ENCODE results near the gene NAA15.
"Not testable (repeated sequence)": the region's sequence is repeated elsewhere in the genome, so short reads cannot be mapped to it uniquely, and the experiment has no call there.

The NAA15 gene

DNA sequence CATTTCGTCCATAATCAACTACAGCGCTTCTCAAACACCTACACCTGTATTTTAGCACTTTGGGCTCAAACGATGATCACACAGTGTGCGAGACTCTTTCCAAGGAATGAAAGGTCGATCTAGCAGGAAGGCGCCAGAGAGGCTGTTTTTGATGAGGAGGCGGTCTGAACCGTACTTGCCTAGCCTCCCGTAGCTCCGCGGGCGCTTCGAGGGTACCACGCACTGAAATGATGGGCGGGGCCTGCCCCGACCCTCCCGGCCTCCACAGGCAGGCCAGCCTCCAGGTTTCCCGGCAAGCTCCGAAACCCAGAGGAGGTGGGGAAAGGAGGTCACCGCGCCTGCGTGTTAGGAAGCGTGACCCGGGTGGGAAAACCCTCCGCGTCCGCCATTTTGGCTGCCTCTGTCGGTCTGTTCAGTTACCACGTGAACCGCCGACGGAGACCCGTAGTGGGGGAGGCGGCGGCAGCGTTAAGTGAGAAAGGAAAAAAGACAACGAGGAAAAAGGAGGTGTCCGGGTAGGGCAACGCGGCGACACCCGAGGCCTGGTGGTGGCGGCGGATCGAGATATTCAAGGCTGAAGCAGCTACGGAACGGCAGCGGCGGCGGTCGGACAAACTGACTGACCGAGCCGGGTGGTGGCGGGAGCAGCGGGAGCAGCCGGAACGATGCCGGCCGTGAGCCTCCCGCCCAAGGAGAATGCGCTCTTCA is at the start of gene NAA15:
NAA15 (plus strand) TSS at position 393 of the 708 bp plus-strand sequence; CDS start at position 666, 273 bp downstream.
- peak; percentile 98 for DNase-seq

DNA sequence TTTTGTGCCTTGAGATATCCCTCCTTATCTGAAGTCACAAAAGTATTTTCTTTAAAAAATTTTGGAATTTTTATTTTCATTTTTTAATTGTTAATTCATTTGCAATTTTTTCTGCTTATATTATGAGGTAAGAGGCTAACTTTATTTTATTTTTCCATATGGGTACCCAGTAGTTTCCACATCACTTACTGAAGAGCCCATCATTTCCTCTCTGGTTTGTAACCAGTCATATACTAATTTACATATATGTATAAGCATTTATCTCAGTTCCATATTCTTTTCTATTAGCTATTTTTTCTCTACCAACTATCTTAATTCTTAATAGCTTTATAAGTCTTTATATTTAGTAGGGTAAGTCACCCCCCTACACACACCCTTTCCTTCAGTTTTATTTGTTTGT is 48.3 kb upstream of the NAA15 start:
- DNase-seq = no peak

DNA sequence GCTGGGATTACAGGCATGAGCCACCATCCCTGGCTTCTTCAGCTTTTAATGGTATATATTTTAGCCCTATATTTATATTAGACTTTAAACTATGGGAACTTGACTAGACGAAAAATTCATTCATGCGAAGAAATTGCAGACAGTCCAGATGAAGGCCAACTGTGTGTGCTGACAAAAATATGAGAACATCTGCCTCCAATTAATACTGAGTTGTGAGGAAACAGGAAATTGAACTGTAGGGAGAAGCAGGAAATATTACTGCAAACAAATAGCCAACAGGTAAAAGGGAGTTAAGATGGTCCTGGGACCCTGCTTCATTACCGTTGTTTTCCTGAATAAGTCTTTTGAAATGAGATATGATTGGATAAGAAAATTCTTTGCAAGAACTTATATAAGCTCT is 47.6 kb upstream of the NAA15 start:
- DNase-seq = no peak

DNA sequence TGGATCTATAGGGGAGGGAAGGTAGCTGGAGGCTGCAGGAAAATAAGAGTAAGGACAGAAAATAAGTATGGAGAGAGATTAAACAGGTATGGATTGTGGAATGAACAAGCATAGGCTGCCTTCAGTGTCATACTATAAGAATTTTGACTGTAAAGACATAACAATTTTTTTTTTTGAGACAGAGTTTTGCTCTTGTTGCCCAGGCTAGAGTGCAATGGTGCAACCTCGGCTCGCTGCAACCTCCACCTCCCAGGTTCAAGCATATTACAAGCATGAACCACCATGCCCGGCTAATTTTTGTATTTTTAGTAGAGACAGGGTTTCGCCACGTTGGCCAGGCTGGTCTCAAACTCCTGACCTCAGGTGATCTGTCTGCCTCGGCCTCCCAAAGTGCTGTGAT is 45.7 kb upstream of the NAA15 start:
- not testable (repeated sequence) for DNase-seq

DNA sequence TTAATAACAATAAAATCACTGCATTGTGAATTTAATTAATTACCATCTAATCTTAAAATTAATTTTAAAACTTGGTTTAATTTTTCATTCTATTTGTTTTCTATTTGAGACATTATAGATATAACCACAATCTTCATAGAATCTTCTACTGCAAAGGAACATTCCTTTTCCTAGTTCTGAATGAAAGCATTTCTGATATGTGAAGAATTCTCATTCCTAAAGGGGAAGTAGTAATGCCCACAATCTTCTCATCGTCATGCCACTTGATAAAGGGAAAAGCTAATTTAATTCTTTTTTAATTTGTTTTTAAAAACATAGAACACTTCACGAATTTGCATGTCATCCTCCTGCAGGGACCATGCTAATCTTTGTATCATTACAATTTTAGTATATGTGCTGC is 45.0 kb upstream of the NAA15 start:
- DNase-seq = no peak

DNA sequence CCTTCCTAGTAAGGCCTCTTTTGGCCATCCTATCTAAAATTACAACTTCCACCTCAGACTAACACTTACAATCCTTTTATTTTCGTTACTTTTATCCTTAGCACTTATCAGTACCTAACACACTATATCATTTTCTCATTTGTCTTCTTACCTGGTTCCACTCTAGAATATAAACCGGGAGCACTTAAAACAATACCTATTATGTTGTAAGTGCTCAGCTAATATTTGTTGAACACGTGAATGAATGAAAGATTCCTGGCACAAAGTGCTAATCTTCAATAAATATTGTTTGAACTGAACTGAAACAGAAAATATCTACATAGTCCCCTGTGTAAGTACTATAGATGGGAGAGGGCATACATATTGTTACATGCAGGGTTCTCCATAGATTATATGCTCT is 35.7 kb upstream of the NAA15 start:
- no peak for DNase-seq

DNA sequence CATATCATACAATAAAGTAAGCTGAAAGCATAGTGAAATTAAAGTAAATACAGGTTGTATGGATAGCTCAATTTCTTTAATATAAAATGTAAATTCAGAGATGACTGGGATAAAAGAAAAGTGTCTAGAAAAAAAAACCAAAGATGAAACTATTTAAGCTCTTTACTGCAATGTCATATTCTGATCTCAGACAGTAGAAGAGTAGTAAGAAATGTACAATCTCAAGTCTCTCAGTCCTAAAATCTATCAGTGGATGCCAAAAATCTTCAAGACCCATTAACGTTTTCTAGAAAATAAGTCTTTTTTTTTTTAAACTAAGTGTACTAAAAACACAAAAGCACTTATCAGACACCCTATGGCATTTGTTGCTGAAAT is 35.1 kb upstream of the NAA15 start:
- DNase-seq = no peak

DNA sequence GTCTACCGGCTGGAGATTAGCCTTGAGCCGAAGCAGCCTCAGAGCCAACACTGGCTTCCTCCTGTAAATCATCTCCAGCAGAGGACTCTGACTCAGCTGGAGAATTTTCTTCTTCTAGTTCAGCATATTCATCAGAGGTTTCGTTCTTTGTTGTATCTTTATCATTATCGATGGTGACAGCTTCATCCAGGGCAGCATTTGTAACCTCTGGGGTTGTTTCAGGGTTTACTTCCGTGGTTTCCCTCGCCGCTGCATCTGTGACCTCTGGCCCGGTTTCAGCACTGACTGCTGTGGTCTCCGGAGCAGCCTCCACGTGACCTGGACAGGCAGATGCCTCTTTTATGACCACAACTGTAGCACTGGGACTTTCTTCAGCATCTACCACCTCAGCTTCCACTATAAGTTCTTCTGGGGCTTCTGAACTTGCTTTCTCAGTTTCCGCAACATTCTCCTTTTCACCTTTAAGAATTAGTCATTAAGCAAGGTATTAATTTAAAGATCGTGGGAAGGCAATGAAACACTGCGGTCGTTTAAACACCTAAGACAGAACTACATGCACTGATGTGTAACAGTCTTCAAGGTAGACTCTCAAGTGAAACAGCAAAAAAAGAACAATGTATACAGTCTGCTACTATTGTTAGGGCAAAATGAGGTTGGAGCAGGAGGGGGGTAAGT is 34.6 kb upstream of the NAA15 start:
- no peak for DNase-seq

DNA sequence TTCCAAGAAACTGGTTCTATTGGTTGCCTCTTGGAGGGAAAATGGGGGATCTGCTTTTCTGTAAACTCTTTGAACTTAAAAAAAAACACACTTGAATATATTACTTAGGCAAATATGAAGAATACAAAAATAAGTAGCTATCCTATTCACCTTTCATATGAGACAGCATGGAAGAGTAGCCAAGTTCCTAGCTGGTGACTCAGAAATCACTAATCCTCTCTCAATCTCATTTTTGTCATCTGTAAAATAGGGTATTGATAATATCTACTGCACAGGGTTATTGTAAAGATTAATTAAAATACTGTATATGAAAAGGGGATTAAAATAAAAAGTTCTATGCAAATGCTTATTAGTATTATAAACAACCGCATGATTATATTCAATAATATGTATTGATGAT is 34.0 kb upstream of the NAA15 start:
- DNase-seq = no peak

DNA sequence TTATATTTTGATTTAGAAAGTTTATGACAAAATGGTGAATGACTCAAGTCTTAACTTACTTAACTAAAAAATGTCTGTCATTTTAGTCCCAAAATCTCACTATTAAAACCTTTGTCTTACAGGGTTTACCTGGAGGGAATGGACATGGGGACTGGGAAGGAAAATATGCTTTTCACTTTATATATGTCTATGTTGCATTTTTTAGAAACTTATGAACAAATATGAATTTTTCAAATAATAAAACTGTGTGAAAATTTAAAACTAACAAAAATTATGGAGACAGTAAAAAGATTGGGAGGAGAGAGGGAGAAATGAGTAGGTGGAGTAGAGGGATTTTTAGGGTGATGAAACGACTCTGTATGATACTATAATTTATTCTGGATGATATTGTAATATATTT is 27.5 kb upstream of the NAA15 start:
- DNase-seq = no peak

DNA sequence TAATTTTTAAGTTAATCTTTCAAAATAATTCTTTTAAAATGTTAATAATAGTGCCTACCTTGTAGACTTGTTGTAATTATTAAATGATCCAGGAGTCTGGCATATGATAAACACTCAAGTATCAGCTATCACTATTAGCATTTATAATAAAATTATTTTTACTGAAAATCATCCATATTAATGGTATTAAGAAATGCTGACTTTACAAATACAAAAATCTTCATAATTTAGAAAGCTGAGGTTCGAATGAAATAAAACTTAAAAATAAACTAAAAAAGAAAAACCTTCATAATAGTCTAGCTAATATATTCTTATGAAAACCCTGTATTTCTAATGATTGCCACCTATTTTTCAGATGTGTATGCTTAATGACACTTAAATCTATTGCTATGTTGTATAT is 26.5 kb upstream of the NAA15 start:
- no peak for DNase-seq

DNA sequence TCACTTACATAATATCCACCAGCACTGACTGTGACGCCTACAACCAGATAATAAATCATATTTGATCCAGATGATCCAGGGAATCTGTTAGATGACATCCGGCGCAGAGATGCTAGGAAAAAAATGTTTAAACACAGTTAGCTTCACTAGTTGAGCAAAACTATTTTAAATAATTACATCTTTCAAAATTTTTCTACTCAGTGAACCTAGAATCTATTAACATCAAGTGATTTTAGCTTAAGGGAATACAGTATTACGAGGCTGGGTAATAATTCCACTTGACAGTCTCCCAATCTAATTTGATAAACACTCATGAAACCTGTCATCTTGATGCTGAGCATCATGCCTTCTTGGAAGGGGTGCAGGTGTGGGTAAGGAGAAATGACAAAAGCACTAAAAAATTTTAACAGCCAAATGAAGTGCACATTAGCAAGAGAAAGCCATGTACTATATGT is 26.0 kb upstream of the NAA15 start:
- DNase-seq = no peak

DNA sequence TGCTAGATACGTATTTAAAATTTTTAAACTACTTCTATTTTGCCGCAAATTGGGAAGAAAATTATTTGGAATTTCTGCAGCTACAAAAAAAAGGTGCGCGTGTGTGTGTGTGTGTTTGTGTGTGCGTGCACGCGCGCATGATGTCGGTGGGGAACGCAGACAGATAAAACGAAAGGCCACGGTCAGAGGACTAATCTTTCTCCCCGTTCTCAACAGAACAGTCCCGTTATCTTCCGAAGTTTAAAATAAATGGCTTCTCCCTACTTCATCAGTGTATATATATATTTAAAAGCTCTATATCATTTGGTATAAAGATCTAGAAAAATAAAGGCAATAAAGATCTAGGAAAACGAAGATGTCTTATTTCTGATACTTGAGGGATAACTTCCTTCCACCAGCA is 22.8 kb upstream of the NAA15 start:
- no peak for DNase-seq

DNA sequence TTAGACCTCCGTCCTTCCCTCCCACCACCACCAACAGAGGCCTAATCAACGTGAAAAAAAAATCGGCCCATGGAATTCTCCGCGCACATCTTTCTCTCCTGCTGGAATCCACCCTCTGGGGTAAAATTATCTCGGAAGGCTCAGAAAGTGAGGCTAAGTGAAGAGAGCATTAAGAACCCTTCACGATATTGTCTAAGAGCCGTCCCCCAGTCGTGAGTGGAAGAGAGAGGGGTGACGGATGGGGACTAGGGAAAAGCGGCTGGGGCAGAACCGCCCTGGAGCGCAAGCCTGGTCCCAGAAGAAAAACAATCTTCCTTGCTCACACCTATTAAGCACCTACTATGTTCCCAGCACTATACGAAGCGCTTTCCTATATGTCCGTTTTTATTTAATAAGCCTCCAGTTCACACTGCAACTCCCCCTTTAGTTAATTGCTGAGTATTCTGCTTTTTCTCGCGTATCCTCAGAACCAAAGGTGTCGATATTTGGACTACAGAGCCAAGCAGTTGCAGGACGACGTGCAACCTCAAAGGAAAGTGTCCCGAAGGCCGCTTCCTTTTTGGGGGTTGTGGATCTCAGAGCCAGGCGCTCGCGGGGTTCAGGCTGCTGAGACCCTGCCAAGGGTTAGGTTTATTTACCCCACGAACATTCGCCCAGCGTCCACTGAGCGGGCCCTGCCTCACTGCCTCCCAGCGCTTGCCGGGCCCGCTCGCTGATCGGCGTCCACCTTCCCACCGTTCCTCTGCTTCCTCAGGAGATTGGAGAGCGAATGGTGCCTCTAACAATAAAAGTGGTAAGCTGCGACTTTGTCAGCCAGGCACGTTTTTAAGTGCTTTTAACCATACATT is 22.2 kb upstream of the NAA15 start:
- no peak for DNase-seq

DNA sequence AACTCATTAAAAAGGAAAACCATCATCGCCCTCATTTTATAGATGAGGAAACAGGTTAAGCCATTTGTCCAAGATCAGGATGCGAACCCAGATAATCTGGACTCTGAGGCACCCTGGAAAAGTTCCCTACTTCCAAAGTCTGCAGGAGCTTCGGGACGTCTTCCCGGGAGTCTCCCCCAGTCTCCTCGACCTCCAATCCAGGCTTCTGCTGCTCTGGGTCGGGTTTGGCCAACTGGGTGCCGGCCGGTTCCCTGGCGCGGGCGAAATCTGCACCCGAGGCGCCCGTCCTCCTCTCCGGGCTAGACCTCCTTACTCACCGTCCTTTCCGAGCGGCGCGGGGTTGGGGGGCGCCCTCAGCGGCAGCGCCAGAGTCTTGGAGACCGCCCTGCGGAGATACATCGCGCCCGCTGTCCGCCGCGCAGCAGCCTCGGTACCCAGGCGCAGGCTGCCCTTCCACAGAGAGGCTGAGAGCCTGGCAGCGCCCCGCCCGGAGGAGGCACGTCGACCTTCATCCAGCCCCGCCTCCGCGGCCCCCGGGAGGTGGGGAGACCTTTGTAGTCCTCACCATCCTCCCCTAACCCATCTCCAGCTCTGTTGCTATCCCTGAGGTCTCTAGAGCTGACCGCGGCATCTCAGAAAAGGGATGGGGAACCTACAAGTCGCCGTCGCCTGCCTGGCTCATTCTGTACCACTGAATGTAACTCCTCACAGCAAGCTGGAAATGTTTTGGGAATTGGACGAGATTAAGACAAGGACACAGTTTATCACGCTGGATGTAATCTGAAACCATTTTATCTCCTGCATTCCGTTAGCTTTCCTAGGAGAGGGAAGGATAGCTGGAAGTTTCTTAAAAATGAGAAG is 21.3 kb upstream of the NAA15 start, which contains the start of gene MGARP:
MGARP (minus strand) TSS at position 466 of the 861 bp plus-strand sequence; CDS start at position 399, 67 bp downstream.
- DNase-seq = peak; percentile 16

DNA sequence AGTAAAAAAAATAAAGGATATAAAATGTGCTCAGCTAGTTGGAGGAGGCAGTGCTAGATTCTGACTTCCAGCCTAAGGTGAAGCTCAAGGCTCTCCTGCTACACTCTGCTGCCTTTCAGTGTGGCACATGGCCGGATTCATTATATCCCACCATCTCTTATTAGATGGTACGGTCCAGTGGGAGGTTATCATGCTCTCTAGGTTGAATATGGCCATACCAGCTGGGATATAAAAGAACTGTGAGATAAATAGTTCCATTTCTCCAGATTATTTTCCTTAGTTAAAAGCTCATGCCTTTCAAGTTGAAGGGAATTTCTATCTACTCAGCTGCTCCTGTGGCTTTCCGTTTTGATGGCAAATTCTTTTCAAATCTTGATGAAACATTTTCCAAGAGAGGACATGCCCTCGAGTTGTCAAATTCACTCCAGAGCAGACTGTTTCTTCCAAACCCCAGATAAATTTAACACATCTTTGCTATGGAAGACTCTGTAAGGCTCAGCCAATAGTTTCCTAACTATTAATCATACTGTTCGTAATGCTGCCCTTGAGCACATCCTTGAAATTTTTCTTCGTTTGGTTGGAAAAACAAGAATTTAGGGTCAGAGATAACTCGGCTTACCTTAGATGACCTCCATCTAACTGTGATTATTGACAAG is 19.1 kb upstream of the NAA15 start:
- no peak for DNase-seq

DNA sequence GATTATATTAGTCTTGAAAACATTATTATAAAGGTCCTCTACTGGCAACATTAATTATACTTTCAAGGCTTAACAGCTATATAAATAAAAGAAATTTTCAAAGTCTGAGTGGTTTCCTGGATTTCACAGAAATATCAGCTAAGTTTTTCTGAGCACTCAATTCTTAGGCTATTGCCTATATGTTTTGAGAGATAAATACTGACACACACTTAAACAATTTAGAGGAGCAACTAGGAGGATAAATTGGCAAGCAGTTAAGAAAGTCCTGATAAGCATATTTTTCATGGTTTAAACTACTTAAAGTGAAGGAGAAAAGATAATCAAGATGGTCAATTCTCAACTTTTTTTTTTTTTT is 18.6 kb upstream of the NAA15 start:
- no peak for DNase-seq

DNA sequence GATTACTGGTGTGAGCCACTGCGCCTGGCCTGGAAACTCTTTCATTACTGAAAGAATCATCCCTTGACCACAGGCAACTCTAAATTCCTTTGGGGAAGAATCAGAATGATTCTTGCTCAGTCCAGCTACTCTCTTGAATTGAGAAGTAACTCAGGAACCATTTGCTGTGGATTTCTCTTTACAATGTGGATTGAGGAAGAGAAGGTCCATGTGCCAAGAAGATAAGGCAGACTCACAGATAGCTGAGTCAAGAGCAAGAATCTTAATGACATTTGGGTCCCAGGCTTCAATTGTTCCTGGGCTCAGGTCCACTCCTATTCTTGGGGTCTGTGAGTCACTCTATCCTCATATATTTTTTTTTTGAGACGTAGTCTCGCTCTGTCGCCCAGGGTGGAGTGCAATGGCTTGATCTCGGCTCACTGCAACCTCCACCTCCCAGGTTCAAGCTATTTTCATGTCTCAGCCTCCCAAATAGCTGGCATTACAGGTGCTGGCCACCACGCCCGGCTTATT is 15.1 kb upstream of the NAA15 start:
- no peak for DNase-seq

DNA sequence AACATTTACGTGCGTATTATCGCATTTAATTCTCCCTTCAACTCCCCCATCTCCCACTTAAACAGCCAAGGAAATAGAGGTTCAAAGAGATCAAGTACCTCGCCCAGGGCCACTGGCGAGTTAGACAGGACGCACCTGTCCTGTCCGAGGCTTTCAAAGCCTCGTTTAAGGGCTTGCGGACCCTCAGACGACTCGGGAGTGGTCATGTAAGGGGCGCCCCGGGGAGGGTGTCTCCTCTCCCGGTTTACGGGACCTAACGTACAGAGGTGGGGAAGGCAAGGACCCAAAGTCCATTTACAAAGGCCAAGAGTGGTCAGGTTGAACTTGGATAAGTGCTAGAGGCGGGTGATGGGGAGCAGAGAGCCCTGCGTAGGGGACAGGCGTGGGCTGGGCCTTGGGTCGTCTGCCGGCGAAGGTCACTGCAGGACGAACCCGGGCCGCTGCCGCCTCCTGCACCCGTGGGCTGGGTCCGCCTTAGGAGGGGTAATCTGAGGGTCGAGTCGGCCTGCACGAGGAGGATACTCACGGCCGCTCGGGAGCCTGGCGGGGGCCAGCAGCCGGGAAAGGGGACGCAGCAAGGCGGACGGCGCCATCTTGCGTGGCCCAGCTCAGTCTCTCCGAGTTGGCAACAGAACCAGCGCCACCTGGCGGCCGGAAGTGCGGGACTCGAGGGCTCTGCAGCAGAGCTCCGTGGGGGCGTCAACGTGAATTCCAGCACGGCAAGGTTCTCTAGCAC is 5.9 kb upstream of the NAA15 start:
- DNase-seq = peak; percentile 92

DNA sequence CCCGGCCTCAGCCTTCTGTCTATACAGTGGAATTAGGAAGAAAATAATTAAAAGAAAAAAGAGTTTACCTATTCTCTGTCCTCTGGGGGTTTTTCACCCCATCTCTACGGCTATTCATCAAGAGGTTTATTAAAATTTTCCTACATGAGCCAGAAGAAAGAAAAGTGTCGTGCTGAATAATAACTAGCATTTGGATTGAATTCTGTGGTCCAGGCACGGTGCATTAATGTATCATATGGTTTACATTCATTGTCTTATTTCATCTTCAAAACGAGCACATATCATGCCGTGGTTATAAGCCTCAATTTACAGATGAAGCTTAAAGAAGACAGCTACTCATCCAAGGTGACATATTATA is 5.4 kb upstream of the NAA15 start:
- no peak for DNase-seq

DNA sequence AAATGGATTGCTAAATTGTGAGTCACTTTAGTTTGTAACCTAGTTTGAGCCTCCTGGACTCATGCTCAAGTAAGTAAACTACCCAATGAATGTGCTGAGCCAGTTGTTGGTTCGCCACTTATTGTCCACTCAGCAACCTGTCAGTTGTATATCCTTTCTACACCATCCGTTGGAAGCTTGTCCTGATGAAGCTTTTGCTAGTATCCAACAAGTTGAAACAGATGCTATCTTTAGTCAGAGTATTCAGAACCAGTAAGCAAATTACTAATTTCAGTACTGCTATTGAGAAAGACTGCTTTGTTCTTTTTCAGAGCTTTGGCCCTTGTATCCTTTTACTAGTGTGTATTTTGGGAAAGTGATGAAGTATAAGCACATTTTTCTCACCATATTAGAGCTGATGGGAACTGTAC is 4.3 kb upstream of the NAA15 start:
- DNase-seq = no peak
